ENCODE results near the gene IPP. TPM values are rescaled to one million over a fixed set of nuclear protein-coding genes. Genes with fewer than 3 reads are reported as not detected.
"Not testable (repeated sequence)": the region's sequence is repeated elsewhere in the genome, so short reads cannot be mapped to it uniquely, and the experiment has no call there.

Gene IPP
- total RNA-seq, 1 donor from 2014 or later: 13.3 TPM

DNA sequence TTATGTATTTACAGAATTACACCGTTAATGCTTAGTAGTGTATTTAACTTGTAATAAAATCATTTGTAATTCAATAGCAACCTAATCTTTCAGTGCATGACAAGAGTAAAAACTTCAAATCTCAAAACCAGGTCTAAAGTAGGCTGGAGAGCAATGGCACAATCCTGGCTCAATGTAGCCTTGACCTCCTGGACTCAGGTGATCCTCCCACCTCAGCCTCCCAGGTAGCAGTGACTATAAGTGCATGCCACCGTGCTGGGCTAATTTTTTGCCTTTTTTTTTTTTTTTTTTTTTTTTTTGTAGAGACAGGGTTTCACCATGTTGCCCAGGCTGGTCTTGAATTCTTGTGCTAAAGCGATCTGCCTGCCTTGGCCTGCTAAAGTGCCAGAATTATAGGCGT lies 11.3 kb downstream of the IPP start:
- H3K36me3 Mint-ChIP-seq (ENCODE audit: low read depth, unreplicated experiment): peaks cover 11% of the 10 kb centered on the region
- H3K4me3 ChIP-seq (ENCODE audit: insufficient read depth, low read depth, low read length): no peak overlapping the region
- no peaks in the 10 kb centered on the region for H3K27me3 Mint-ChIP-seq (ENCODE audit: low read depth, unreplicated experiment)
- TF ChIP-seq EZH2 (IDR thresholded peaks at IDR 0.05; ENCODE audit: insufficient read depth, low read length): no peak
- TF ChIP-seq, protein P1, sequence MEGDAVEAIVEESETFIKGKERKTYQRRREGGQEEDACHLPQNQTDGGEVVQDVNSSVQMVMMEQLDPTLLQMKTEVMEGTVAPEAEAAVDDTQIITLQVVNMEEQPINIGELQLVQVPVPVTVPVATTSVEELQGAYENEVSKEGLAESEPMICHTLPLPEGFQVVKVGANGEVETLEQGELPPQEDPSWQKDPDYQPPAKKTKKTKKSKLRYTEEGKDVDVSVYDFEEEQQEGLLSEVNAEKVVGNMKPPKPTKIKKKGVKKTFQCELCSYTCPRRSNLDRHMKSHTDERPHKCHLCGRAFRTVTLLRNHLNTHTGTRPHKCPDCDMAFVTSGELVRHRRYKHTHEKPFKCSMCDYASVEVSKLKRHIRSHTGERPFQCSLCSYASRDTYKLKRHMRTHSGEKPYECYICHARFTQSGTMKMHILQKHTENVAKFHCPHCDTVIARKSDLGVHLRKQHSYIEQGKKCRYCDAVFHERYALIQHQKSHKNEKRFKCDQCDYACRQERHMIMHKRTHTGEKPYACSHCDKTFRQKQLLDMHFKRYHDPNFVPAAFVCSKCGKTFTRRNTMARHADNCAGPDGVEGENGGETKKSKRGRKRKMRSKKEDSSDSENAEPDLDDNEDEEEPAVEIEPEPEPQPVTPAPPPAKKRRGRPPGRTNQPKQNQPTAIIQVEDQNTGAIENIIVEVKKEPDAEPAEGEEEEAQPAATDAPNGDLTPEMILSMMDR (IDR thresholded peaks at IDR 0.05; ENCODE audit: insufficient read depth, low read depth, low read length): no peak
- H3K27ac ChIP-seq (ENCODE audit: low read depth, low read length): no peak overlapping the region
- H3K79me2 ChIP-seq (ENCODE audit: insufficient read depth, low read length): no peaks in the 10 kb centered on the region
- H3K27me3 ChIP-seq (ENCODE audit: insufficient read depth, low read length): no peaks in the 10 kb centered on the region
- H3K4me2 ChIP-seq (ENCODE audit: low read length): no peak overlapping the region
- H3K9me3 ChIP-seq (ENCODE audit: insufficient read depth, low read depth, low read length): no peaks in the 10 kb centered on the region
- no peak overlapping the region for H3K4me3 Mint-ChIP-seq (ENCODE audit: unreplicated experiment)
- H3K36me3 ChIP-seq (ENCODE audit: insufficient read depth, low read length): no peaks in the 10 kb centered on the region
- FAIRE-seq: no peak
- no peaks in the 10 kb centered on the region for H3K4me1 ChIP-seq (ENCODE audit: insufficient read depth, low read length)
- H3K27ac Mint-ChIP-seq (ENCODE audit: unreplicated experiment): no peak overlapping the region
- H3K4me1 Mint-ChIP-seq (ENCODE audit: low read depth, unreplicated experiment): no peaks in the 10 kb centered on the region
- no peaks in the 10 kb centered on the region for H3K9me3 Mint-ChIP-seq (ENCODE audit: unreplicated experiment)
- no peak for DNase-seq (ENCODE audit: low read depth)
- no peak overlapping the region for H2AFZ ChIP-seq (ENCODE audit: low read depth, low read length)
- H4K20me1 ChIP-seq (ENCODE audit: insufficient read depth, low read length): no peaks in the 10 kb centered on the region
- no peak overlapping the region for H3K9ac ChIP-seq (ENCODE audit: low read length)

DNA sequence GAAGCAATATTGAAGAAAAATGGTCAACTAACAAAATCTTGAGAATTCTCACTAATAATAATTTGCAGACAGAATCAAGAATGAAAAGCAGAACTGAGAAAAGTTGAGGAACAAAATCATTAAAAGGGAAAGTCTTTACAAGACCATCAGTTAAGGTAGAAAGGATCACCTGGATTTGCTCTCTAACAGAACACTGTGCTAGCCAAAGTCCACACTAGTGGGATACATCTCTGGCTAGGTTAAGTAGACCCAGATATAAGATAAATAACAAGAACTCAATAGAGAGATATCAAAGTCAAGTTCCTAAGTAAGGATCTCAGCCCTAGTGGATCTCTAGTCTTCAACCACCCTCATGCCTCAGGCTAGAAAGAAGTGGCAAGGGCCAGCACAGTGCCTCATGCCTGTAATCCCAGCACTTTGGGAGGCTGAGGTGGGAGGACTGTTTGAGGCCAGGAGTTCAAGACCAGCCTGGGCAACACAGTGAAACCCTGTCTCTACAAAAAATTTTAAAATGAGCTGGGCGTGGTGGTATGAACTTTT lies 19.6 kb downstream of the IPP start:
- Histone ChIP-seq H3K4me2 (ENCODE audit: low read length) (no peak overlapping the region), H3K79me2 (ENCODE audit: insufficient read depth, low read length) (no peaks in the 10 kb centered on the region), H3K9ac (ENCODE audit: low read length) (no peak overlapping the region), H2AFZ (ENCODE audit: low read depth, low read length) (no peak overlapping the region), H4K20me1 (ENCODE audit: insufficient read depth, low read length) (no peaks in the 10 kb centered on the region), H3K9me3 (ENCODE audit: insufficient read depth, low read depth, low read length) (no peaks in the 10 kb centered on the region), H3K36me3 (ENCODE audit: insufficient read depth, low read length) (no peaks in the 10 kb centered on the region), H3K27me3 (ENCODE audit: insufficient read depth, low read length) (no peaks in the 10 kb centered on the region), H3K27ac (ENCODE audit: low read depth, low read length) (no peak overlapping the region), H3K4me3 (ENCODE audit: insufficient read depth, low read depth, low read length) (no peak overlapping the region), H3K4me1 (ENCODE audit: insufficient read depth, low read length) (no peaks in the 10 kb centered on the region)
- H3K27me3 Mint-ChIP-seq (ENCODE audit: low read depth, unreplicated experiment): no peaks in the 10 kb centered on the region
- no peaks in the 10 kb centered on the region for H3K9me3 Mint-ChIP-seq (ENCODE audit: unreplicated experiment)
- peaks cover 2% of the 10 kb centered on the region for H3K4me1 Mint-ChIP-seq (ENCODE audit: low read depth, unreplicated experiment)
- H3K4me3 Mint-ChIP-seq (ENCODE audit: unreplicated experiment): no peak overlapping the region
- H3K27ac Mint-ChIP-seq (ENCODE audit: unreplicated experiment): no peak overlapping the region
- no peak for FAIRE-seq
- TF ChIP-seq, protein P1 (IDR thresholded peaks at IDR 0.05; ENCODE audit: insufficient read depth, low read depth, low read length): no peak
- no peak for TF ChIP-seq EZH2 (IDR thresholded peaks at IDR 0.05; ENCODE audit: insufficient read depth, low read length)
- no peak for DNase-seq (ENCODE audit: low read depth)
- peaks cover 3% of the 10 kb centered on the region for H3K36me3 Mint-ChIP-seq (ENCODE audit: low read depth, unreplicated experiment)

DNA sequence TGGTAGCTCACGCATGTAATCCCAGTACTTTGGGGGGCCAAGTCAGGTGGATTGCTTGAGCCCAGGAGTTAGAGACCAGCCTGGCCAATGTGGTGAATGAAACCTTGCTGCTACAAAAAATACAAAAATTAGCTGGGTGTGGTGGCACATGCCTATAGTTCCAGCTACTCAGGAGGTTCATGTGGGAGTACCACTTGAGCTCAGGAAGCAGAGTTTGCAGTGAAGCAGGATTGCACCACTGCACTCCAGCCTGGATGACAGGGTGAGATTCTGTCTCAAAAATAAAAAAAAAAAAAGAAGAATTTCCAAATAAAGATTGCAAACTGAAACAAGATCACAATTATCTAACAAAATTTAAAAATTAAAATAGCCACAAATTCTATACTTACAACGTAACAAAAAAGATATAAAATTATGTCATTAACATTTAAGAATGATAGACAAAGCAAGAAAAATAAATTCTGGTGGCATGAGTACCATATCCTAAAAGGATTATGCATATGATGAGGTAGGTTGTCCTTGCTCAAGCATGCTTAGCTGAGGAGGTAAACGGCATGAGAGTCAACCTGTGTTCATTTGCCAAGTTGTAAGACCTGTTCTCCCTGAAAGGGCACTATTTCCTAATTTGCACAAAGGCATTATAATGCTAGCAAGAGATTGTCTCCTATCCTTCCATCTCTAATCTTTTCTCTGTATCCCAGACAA lies 20.2 kb downstream of the IPP start:
- H3K27ac ChIP-seq (ENCODE audit: low read depth, low read length): no peak overlapping the region
- no peaks in the 10 kb centered on the region for H3K27me3 Mint-ChIP-seq (ENCODE audit: low read depth, unreplicated experiment)
- H3K36me3 Mint-ChIP-seq (ENCODE audit: low read depth, unreplicated experiment): peaks cover 3% of the 10 kb centered on the region
- DNase-seq (ENCODE audit: low read depth) (no peak), FAIRE-seq (no peak)
- no peaks in the 10 kb centered on the region for H3K27me3 ChIP-seq (ENCODE audit: insufficient read depth, low read length)
- H3K9ac ChIP-seq (ENCODE audit: low read length): no peak overlapping the region
- H3K36me3 ChIP-seq (ENCODE audit: insufficient read depth, low read length): no peaks in the 10 kb centered on the region
- no peak overlapping the region for H3K4me3 ChIP-seq (ENCODE audit: insufficient read depth, low read depth, low read length)
- no peaks in the 10 kb centered on the region for H4K20me1 ChIP-seq (ENCODE audit: insufficient read depth, low read length)
- H3K4me1 Mint-ChIP-seq (ENCODE audit: low read depth, unreplicated experiment): peaks cover 2% of the 10 kb centered on the region
- H3K27ac Mint-ChIP-seq (ENCODE audit: unreplicated experiment): no peak overlapping the region
- no peaks in the 10 kb centered on the region for H3K9me3 Mint-ChIP-seq (ENCODE audit: unreplicated experiment)
- H3K79me2 ChIP-seq (ENCODE audit: insufficient read depth, low read length): no peaks in the 10 kb centered on the region
- no peaks in the 10 kb centered on the region for H3K4me1 ChIP-seq (ENCODE audit: insufficient read depth, low read length)
- no peak overlapping the region for H3K4me3 Mint-ChIP-seq (ENCODE audit: unreplicated experiment)
- TF ChIP-seq EZH2 (IDR thresholded peaks at IDR 0.05; ENCODE audit: insufficient read depth, low read length): no peak
- TF ChIP-seq, protein P1 (IDR thresholded peaks at IDR 0.05; ENCODE audit: insufficient read depth, low read depth, low read length): no peak
- no peak overlapping the region for H3K4me2 ChIP-seq (ENCODE audit: low read length)
- no peaks in the 10 kb centered on the region for H3K9me3 ChIP-seq (ENCODE audit: insufficient read depth, low read depth, low read length)
- no peak overlapping the region for H2AFZ ChIP-seq (ENCODE audit: low read depth, low read length)

DNA sequence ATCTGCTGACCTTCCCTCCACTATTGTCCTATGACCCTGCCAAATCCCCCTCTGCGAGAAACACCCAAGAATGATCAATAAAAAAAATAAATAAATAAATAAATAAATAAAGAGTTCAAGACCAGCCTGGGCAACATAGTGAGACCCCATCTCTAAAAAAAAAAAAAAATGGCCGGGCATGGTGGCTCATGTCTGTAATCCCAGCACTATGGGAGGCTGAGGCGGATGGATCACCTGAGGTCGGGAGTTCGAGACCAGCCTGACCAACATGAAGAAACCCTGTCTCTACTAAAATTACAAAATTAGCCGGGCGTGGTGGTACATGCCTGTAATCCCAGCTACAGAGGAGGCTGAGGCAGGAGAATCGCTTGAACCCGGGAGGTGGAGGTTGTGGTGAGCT lies 24.4 kb downstream of the IPP start:
- H3K9ac ChIP-seq (ENCODE audit: low read length); H3K4me1 Mint-ChIP-seq (ENCODE audit: low read depth, unreplicated experiment): not testable (repeated sequence)

More for the DNA sequence above, 24.4 kb downstream of the IPP start:
- DNase-seq (ENCODE audit: low read depth); H3K9me3 Mint-ChIP-seq (ENCODE audit: unreplicated experiment); H3K36me3 Mint-ChIP-seq (ENCODE audit: low read depth, unreplicated experiment); H4K20me1 ChIP-seq (ENCODE audit: insufficient read depth, low read length); H3K4me3 Mint-ChIP-seq (ENCODE audit: unreplicated experiment); H3K4me1 ChIP-seq (ENCODE audit: insufficient read depth, low read length); H3K4me2 ChIP-seq (ENCODE audit: low read length); H3K27me3 ChIP-seq (ENCODE audit: insufficient read depth, low read length); H3K79me2 ChIP-seq (ENCODE audit: insufficient read depth, low read length); FAIRE-seq; H3K27ac Mint-ChIP-seq (ENCODE audit: unreplicated experiment); H3K9me3 ChIP-seq (ENCODE audit: insufficient read depth, low read depth, low read length); H3K4me3 ChIP-seq (ENCODE audit: insufficient read depth, low read depth, low read length); H3K27ac ChIP-seq (ENCODE audit: low read depth, low read length); H2AFZ ChIP-seq (ENCODE audit: low read depth, low read length); H3K36me3 ChIP-seq (ENCODE audit: insufficient read depth, low read length); H3K27me3 Mint-ChIP-seq (ENCODE audit: low read depth, unreplicated experiment): not testable (repeated sequence)

All from astrocyte (in vitro differentiated cells and primary cell).